GM12873 (cell line): ENCODE measurements around the gene SMYD5.

Source experiments
- CTCF ChIP-seq: IDR thresholded peaks from 2 replicates; pipeline ENCODE4 v1.5.1; 2012; ENCODE audit warnings: low read depth, mild to moderate bottlenecking, moderate library complexity, low read length, control low read depth; ENCODE audit not compliant: insufficient read depth; ENCODE audit errors: missing control alignments

SMYD5 gene

GRCh38 chr2:73259704-73260337, 45.8 kb downstream of the SMYD5 start:
- no peak for TF ChIP-seq CTCF

- peak; percentile 31 for TF ChIP-seq CTCF
Observed at GRCh38 chr2:73260338-73260984, 46.4 kb downstream of the SMYD5 start.

GRCh38 chr2:73262108-73262651, 48.1 kb downstream of the SMYD5 start:
- TF ChIP-seq CTCF = no peak

GRCh38 chr2:73263540-73264331, 49.7 kb downstream of the SMYD5 start:
- no peak for TF ChIP-seq CTCF

- no peak for TF ChIP-seq CTCF
Observed at GRCh38 chr2:73264332-73264606, 50.2 kb downstream of the SMYD5 start.

- TF ChIP-seq CTCF = no peak
Observed at GRCh38 chr2:73264783-73265182, 50.7 kb downstream of the SMYD5 start.
